ENCODE measurements around the gene TEX11.

TEX11 gene

GRCh38 chrX:70488856-70489255, 419.7 kb downstream of the TEX11 start:
- DNase-seq: no peak

- peak; percentile 81 for DNase-seq
Observed at GRCh38 chrX:70485466-70485865, 423.0 kb downstream of the TEX11 start.

GRCh38 chrX:70482300-70482699, 426.2 kb downstream of the TEX11 start:
- DNase-seq: no peak

- DNase-seq: no peak
Observed at GRCh38 chrX:70481471-70482270, 426.8 kb downstream of the TEX11 start.

GRCh38 chrX:70480660-70481018, 427.9 kb downstream of the TEX11 start:
- DNase-seq: no peak

- DNase-seq: no peak
Observed at GRCh38 chrX:70479922-70480659, 428.4 kb downstream of the TEX11 start.

GRCh38 chrX:70479247-70479921, 429.1 kb downstream of the TEX11 start:
- DNase-seq: no peak
